ENCODE data around the gene RIPPLY3. TPM values are rescaled to one million over a fixed set of nuclear protein-coding genes. Genes with fewer than 3 reads are reported as not detected.

Gene RIPPLY3
- total RNA-seq, result under 1 TPM in 1 of 2 experiments, not detected in 1; 0.10 TPM

DNA sequence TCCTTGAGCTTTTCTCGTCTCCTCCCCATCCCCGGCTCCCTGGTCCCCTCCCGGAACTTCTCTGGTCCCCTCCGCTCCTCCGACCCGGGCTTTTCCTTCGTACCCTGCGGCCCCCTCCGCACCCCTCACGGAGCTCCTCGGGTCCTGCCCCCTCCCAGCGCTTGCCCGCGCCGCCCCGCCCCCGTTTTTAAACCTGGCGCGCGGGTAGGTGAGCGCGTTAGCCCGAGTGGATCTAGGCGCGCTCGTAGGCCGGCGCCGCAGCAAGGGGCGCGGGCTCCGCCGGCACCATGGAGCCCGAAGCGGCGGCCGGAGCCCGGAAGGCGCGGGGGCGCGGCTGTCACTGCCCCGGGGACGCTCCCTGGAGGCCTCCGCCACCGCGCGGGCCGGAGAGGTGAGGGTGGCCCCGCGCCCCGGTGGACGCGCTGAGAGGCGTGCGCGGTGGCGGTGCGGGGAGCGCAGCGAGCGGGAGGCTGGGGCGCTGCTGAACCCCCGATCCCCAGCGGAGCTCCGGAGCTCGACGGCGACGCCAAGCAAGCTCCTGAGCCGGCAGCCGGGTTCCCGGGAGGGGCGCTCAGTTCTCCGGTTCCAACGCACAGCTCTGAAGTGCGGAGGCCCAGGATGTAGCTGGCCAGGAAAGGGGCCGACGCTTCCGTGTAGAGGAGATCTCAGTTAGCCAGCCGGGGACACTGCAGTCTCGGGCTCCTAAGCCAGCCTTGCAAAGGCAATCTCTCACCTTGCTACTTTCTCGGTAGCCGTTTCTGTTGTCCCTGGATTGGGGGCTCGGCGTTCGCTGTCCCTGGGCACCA is at the start of gene RIPPLY3:
TSS of gene RIPPLY3 (plus strand) at position 217 of the 806 bp plus-strand sequence. CDS start at position 288, 71 bp downstream.
- no peak within 1 kb of the TSS for H3K27ac Mint-ChIP-seq
- peak within 1 kb of the TSS; percentile 65 for H3K4me3 Mint-ChIP-seq
- peaks cover 11% of the 10 kb centered on the region for H3K4me1 Mint-ChIP-seq
- no peaks in the 10 kb centered on the region for H3K36me3 Mint-ChIP-seq
- peaks cover 48% of the 10 kb centered on the region for H3K27me3 Mint-ChIP-seq
- peak; percentile 28 for DNase-seq
- no peaks in the 10 kb centered on the region for H3K9me3 Mint-ChIP-seq

DNA sequence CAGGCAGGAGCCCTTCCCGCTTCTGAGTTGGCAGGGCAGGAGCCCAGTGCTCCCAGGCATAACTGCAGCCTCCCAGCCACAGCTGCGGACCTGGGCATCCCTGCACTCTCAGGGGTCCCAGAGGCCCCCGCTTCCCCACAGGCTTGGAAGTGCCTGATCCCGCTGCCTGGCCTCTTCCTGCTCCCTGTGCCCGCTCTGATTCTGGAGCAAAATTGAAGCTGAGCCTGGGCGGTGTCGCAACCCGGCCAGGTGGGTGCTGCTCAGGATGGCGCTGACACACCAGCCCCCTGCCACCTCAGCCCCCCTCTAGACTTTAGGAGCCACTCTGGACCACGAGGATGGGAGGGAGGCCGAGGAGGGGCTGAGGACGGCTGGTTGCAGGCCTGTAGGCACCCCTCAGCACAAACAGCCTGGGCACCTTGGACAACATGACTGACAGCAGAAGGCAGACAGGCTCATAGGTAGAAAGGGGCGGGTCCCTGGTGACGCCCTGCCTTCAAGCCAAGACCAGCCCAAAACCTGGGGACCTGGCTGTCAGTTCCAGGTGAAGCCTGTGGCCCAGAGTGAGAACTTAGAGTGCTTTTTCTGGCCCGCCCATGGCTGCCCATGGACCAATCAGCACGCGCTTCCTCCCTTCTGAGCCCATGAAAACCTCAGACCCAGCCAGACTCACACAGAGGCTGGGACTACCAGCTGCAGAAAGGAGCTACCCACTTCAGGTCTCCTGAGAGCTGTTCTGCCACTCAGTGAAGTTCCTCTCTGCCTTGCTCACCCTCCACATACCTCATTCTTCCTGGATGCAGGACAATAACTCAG is 47.3 kb upstream of the RIPPLY3 start:
- Mint-ChIP-seq H3K9me3 (no peaks in the 10 kb centered on the region), H3K4me3 (no peak overlapping the region), H3K36me3 (peaks cover 10% of the 10 kb centered on the region), H3K4me1 (no peaks in the 10 kb centered on the region), H3K27me3 (no peaks in the 10 kb centered on the region), H3K27ac (no peak overlapping the region)
- no peak for DNase-seq

GRCh38 chr21:36960676-36961284 is 45.7 kb upstream of the RIPPLY3 start:
- Mint-ChIP-seq H3K36me3 (peaks cover 19% of the 10 kb centered on the region), H3K9me3 (no peaks in the 10 kb centered on the region), H3K27ac (no peak overlapping the region), H3K4me3 (no peak overlapping the region), H3K27me3 (no peaks in the 10 kb centered on the region), H3K4me1 (peaks cover 13% of the 10 kb centered on the region)
- no peak for DNase-seq

DNA sequence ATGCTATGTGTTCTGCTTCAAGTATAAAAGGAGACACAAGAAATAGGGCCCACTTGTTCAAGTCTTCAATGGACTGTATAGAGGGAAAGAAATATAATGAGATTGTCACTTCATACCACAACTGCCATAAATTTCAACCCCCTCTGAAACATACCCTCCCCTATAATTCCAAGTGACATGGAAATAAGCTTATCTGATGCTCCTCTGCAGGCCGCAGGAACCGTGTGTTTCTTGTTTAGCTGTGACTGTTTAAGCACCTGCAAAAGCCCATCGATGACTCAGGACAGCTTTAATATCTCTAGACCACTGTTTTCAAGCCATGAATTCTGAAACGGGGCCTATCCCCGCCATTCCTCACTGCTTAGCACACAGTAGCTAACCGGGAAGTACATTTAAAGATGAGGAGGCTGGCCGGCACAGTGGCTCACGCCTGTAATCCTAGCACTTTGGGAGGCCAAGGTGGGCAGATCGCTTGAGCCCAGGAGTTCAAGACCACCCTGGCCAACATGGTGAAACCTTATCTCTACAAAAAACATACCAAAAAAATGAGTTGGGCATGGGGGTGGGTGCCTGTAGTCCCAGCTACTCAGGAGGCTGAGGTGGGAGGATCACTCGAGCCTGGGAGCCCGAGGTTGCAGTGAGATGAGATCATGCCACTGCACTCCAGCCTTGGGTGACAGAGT is 44.3 kb upstream of the RIPPLY3 start:
- Mint-ChIP-seq H3K4me3 (no peak overlapping the region), H3K27ac (no peak overlapping the region), H3K4me1 (peaks cover 13% of the 10 kb centered on the region), H3K9me3 (no peaks in the 10 kb centered on the region), H3K36me3 (peaks cover 15% of the 10 kb centered on the region), H3K27me3 (no peaks in the 10 kb centered on the region)
- DNase-seq, result no peak

DNA sequence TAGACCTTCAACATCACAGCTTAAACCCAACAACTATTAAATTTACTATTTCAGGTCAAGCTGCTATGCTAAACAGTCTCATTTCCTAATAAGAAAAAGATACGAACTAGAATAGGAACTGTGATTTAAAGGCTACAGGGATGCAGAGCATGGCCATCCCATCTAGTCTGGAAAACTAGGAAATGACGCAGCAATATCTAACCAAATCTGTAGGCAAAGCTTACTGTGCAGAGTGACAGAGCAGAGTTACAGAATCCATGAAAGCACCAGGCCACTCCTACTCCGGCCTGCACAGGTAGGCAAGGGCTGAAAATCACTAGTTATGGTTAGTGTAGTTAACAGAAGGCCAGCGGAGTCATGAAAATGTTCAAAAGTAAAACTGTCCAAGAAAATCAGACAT is 42.1 kb upstream of the RIPPLY3 start:
- H3K36me3 Mint-ChIP-seq, result peaks cover 18% of the 10 kb centered on the region
- H3K4me3 Mint-ChIP-seq, result no peak overlapping the region
- no peak overlapping the region for H3K27ac Mint-ChIP-seq
- no peaks in the 10 kb centered on the region for H3K9me3 Mint-ChIP-seq
- no peaks in the 10 kb centered on the region for H3K27me3 Mint-ChIP-seq
- no peak for DNase-seq
- H3K4me1 Mint-ChIP-seq, result peaks cover 18% of the 10 kb centered on the region

- H3K36me3 Mint-ChIP-seq, result peaks cover 18% of the 10 kb centered on the region
- H3K27ac Mint-ChIP-seq, result peak overlapping the region; percentile 96
- no peaks in the 10 kb centered on the region for H3K27me3 Mint-ChIP-seq
Measured at GRCh38 chr21:36964827-36965719, 41.4 kb upstream of the RIPPLY3 start.

DNA sequence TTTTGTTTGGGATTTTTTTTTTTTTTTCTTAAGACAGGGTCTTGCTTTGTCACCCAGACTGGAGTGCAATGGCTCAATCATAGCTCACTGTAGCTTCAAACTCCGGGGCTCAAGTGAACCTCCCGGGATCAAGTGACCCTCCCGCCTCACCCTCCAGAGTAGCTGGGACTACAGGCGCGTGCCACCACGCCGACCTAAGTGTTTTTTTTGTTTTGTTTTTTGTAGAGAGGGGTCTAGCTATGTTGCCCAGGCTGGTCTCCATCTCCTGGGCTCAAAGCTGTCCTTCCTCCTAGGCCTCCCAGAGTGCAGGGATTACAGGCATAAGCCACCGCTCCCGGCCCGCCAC is 40.8 kb upstream of the RIPPLY3 start:
- peaks cover 18% of the 10 kb centered on the region for H3K4me1 Mint-ChIP-seq
- no peak for DNase-seq
- peak overlapping the region; percentile 96 for H3K27ac Mint-ChIP-seq
- H3K4me3 Mint-ChIP-seq, result peak overlapping the region; percentile 90
- H3K36me3 Mint-ChIP-seq, result peaks cover 15% of the 10 kb centered on the region
- H3K27me3 Mint-ChIP-seq, result no peaks in the 10 kb centered on the region
- no peaks in the 10 kb centered on the region for H3K9me3 Mint-ChIP-seq

More at GRCh38 chr21:36964827-36965719, 41.4 kb upstream of the RIPPLY3 start:
- Mint-ChIP-seq H3K4me3 (peak overlapping the region; percentile 90), H3K9me3 (no peaks in the 10 kb centered on the region), H3K4me1 (peaks cover 18% of the 10 kb centered on the region)
- DNase-seq, result no peak

GRCh38 chr21:36966066-36966820 is 40.3 kb upstream of the RIPPLY3 start, which contains the start of gene HLCS:
TSS of gene HLCS (minus strand) at chr21:36966669. CDS start at chr21:36966638, 31 bp downstream.
- peaks cover 18% of the 10 kb centered on the region for H3K4me1 Mint-ChIP-seq
- H3K27me3 Mint-ChIP-seq, result no peaks in the 10 kb centered on the region
- peaks cover 12% of the 10 kb centered on the region for H3K36me3 Mint-ChIP-seq
- peak; percentile 81 for DNase-seq
- no peaks in the 10 kb centered on the region for H3K9me3 Mint-ChIP-seq
- H3K27ac Mint-ChIP-seq, result peak within 1 kb of the TSS; percentile 96
- H3K4me3 Mint-ChIP-seq, result peak within 1 kb of the TSS; percentile 90

DNA sequence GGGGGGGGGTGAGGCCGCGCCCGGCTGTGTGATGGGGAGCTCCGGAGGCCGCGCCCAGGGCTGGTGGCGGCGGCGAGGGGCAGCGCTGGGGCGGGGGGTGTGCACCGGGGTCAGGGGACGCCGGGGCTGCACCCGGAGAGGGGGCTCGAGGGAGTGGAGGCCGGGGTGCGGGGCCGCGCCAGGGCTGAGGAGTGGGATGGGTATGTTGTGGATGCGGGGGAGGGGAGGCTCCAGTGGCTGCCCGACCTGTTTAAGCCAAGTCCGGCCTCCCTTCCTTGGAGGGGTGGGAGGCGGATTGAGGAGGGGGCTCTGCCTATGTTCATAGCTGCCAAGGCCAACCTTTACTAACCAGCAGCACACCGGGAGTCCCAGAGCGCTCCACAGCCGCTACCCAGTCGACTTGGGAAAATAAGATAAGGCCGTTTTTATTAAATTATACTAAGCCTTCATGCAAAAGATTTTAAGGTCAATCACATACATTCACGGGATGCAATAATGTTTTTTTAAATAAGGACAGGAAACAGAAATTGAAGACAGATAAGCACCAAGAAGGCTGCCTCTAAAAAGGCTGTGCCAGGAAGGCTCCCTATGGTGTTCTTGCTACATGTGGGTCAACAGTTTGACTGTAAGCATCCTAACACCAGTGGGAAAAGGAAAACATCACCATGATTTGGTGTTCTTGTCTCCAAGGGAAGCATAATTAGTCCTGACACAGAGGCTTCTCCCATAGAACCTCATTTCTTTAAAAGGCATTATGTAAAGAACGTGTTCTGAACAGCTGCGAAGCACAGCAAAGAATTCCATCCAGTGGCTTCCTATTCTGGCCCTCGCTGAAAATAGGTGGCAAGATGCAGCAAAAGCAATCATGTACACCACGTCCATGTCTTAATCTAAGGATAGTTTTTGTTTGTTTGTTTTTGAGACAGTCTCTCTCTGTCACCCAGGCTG is 39.4 kb upstream of the RIPPLY3 start:
- no peak for DNase-seq
- Mint-ChIP-seq H3K27ac (peak overlapping the region; percentile 42), H3K36me3 (peaks cover 13% of the 10 kb centered on the region), H3K4me1 (peaks cover 18% of the 10 kb centered on the region), H3K4me3 (peak overlapping the region; percentile 72), H3K27me3 (no peaks in the 10 kb centered on the region), H3K9me3 (no peaks in the 10 kb centered on the region)

DNA sequence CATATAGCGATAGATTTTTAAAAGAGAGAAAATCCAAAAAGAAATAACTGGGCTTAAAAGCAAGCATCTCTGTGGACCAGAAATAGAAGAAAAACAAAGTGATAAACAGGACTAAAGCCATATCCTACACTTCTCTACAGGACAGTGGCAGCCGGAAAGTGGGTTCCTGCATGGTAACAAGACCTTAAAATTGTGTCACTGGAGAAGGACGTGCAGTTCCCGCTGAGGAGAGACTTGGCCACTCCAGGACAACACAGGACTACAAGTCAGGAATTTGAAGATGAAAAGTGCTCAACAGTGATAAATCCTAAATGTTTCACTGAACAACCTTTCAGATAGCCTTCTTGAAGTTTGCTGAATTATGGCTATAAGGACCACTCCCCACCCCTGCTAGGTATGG is 38.1 kb upstream of the RIPPLY3 start:
- H3K36me3 Mint-ChIP-seq, result peaks cover 13% of the 10 kb centered on the region
- H3K4me1 Mint-ChIP-seq, result peaks cover 18% of the 10 kb centered on the region
- no peak for DNase-seq
- no peaks in the 10 kb centered on the region for H3K9me3 Mint-ChIP-seq
- no peak overlapping the region for H3K4me3 Mint-ChIP-seq
- H3K27me3 Mint-ChIP-seq, result no peaks in the 10 kb centered on the region
- H3K27ac Mint-ChIP-seq, result no peak overlapping the region

DNA sequence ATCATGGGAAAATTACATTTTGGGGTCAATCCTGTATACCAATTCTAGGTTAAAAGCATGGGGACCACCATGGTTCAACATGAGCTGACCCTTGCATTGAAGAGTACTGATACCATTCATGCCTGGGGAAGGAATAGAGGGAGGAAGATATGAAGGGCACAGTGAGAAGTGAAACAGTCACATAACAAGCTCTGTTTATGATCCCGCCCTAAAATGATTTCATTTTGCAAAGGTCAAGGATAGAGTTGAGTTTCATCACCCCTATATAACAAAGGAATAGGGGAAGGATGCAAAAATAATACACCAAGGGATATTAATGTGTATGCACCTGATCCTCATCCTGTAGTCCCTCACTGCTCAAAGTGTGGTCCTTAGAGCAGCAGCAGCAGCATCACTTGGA is 37.5 kb upstream of the RIPPLY3 start:
- DNase-seq, result no peak
- H3K4me1 Mint-ChIP-seq, result peaks cover 18% of the 10 kb centered on the region
- H3K27me3 Mint-ChIP-seq, result no peaks in the 10 kb centered on the region
- H3K4me3 Mint-ChIP-seq, result no peak overlapping the region
- peaks cover 13% of the 10 kb centered on the region for H3K36me3 Mint-ChIP-seq
- H3K9me3 Mint-ChIP-seq, result no peaks in the 10 kb centered on the region
- no peak overlapping the region for H3K27ac Mint-ChIP-seq

DNA sequence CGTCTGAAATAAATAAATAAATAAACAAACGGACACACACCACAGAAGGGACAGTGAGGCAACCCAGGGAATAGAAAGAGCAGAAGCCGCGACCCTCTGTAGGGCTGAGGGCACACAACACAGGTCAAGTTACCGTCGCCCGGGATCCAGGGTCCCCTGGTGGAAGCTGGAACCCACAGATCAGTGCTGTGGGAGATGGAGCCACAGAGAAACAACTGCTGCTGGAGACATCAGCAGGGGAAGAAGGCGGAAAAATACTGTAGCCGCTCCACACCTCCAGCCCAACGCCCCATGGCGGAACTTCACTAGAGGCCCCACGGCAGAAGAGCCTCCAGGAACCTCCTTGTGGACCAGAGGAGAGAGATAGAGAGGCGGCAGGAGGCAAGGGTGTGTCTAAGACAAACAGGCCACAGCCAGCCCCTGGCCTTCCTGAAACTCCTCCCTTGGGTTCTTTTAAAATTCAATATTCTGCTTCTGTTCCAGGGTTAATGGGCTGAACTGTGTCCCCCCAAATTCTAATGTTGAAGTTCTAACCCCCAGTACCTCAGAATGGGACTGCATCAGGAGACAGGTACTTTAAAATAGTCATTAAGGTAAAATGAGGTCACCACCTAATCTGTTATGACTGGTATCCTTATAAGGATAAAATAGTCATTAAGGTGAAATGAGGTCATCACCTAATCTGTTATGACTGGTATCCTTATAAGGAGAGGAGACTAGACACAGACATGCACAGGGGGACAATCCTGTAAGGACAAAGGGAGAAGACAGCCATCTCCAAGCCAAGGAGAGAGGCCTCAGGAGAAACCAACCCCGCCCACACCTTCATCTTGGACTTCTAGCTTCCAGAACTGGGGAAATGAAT is 32.3 kb upstream of the RIPPLY3 start:
- H3K4me1 Mint-ChIP-seq, result peaks cover 20% of the 10 kb centered on the region
- no peaks in the 10 kb centered on the region for H3K9me3 Mint-ChIP-seq
- H3K4me3 Mint-ChIP-seq, result no peak overlapping the region
- H3K27me3 Mint-ChIP-seq, result no peaks in the 10 kb centered on the region
- peaks cover 2% of the 10 kb centered on the region for H3K36me3 Mint-ChIP-seq
- H3K27ac Mint-ChIP-seq, result no peak overlapping the region
- no peak for DNase-seq

Data from activated naive CD8-positive, alpha-beta T cell treated with anti-CD3 and anti-CD28 coated beads for 36 hours (primary cell).